ENCODE results near the gene TFB2M. TPM values are rescaled to one million over a fixed set of nuclear protein-coding genes. Genes with fewer than 3 reads are reported as not detected.

The TFB2M gene
- total RNA-seq, 1 donor from 2014 or later: 17.3 TPM

DNA sequence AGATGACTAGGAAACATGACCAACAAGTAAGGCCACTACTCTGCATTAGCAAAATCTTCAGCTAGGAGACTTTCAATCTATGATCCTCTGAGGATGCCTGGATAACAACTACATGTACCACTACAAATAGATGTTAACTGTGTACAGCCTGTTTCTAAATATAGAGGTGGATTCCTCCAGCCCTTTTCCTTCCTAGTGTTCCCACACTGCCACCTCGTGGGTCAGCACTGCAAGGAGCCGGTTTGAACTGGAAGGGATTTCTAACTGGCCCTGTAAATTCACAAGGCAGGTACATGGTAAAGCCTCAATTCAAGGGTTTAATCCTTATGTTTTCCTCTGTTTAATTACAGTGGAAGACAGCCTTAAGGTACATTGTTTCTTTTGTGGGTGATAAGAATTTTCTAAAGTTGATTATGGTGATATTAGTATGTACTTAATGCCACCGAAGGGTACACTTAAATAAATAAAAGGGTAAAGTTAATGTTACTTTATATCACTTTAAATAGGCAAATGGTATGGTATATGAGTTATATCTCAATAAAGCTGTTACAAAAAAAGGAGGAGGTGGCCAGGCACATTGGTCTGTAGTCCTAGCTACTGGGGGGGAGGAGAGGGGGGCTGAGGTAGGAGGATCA, 73.3 kb downstream of the TFB2M start:
- peaks cover 17% of the 10 kb centered on the region for H4K20me1 ChIP-seq (ENCODE audit: insufficient read depth, low read length)
- Mint-ChIP-seq H3K4me1 (ENCODE audit: low read depth, unreplicated experiment) (peaks cover 9% of the 10 kb centered on the region), H3K4me3 (ENCODE audit: unreplicated experiment) (no peak overlapping the region), H3K27ac (ENCODE audit: unreplicated experiment) (peak overlapping the region; percentile 50), H3K36me3 (ENCODE audit: low read depth, unreplicated experiment) (no peaks in the 10 kb centered on the region), H3K27me3 (ENCODE audit: low read depth, unreplicated experiment) (no peaks in the 10 kb centered on the region), H3K9me3 (ENCODE audit: unreplicated experiment) (no peaks in the 10 kb centered on the region)
- peak; percentile 50 for DNase-seq (ENCODE audit: low read depth)
- no peak overlapping the region for H3K27ac ChIP-seq (ENCODE audit: low read depth, low read length)
- TF ChIP-seq, protein P1, sequence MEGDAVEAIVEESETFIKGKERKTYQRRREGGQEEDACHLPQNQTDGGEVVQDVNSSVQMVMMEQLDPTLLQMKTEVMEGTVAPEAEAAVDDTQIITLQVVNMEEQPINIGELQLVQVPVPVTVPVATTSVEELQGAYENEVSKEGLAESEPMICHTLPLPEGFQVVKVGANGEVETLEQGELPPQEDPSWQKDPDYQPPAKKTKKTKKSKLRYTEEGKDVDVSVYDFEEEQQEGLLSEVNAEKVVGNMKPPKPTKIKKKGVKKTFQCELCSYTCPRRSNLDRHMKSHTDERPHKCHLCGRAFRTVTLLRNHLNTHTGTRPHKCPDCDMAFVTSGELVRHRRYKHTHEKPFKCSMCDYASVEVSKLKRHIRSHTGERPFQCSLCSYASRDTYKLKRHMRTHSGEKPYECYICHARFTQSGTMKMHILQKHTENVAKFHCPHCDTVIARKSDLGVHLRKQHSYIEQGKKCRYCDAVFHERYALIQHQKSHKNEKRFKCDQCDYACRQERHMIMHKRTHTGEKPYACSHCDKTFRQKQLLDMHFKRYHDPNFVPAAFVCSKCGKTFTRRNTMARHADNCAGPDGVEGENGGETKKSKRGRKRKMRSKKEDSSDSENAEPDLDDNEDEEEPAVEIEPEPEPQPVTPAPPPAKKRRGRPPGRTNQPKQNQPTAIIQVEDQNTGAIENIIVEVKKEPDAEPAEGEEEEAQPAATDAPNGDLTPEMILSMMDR (IDR thresholded peaks at IDR 0.05; ENCODE audit: insufficient read depth, low read depth, low read length): peak; percentile 97
- TF ChIP-seq EZH2 (IDR thresholded peaks at IDR 0.05; ENCODE audit: insufficient read depth, low read length): no peak
- peak overlapping the region; percentile 26 for H3K9ac ChIP-seq (ENCODE audit: low read length)
- H3K79me2 ChIP-seq (ENCODE audit: insufficient read depth, low read length): peaks cover 7% of the 10 kb centered on the region
- FAIRE-seq: no peak
- H2AFZ ChIP-seq (ENCODE audit: low read depth, low read length): no peak overlapping the region
- no peaks in the 10 kb centered on the region for H3K9me3 ChIP-seq (ENCODE audit: insufficient read depth, low read depth, low read length)
- H3K36me3 ChIP-seq (ENCODE audit: insufficient read depth, low read length): no peaks in the 10 kb centered on the region
- peaks cover 4% of the 10 kb centered on the region for H3K4me1 ChIP-seq (ENCODE audit: insufficient read depth, low read length)
- H3K4me2 ChIP-seq (ENCODE audit: low read length): no peak overlapping the region
- H3K4me3 ChIP-seq (ENCODE audit: insufficient read depth, low read depth, low read length): no peak overlapping the region
- H3K27me3 ChIP-seq (ENCODE audit: insufficient read depth, low read length): no peaks in the 10 kb centered on the region

DNA sequence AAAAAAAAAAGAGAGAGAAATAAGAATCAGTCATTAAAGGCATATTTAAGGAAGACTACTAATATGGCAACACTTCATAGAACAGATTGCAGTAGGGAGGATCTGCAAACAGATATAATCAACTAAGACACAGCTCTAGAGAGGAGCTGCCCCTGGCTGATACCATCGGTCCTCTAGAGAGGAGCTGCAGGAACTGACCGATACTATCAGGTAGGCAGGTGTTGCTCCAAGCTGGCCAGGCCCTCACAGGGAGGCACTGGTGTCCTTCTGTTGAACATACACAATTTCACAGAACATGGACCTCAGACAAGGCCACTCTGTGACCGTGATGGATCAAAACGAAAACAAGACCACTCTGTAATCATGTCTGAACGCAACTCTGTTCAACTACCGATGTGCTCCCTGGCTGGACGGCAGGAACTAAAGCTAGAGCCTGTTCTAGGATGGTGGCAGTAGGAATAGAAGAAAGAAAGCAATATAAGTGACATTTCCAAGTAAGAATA, 74.5 kb downstream of the TFB2M start:
- Mint-ChIP-seq H3K36me3 (ENCODE audit: low read depth, unreplicated experiment) (no peaks in the 10 kb centered on the region), H3K27ac (ENCODE audit: unreplicated experiment) (no peak overlapping the region), H3K4me1 (ENCODE audit: low read depth, unreplicated experiment) (peaks cover 9% of the 10 kb centered on the region), H3K4me3 (ENCODE audit: unreplicated experiment) (no peak overlapping the region), H3K9me3 (ENCODE audit: unreplicated experiment) (no peaks in the 10 kb centered on the region), H3K27me3 (ENCODE audit: low read depth, unreplicated experiment) (no peaks in the 10 kb centered on the region)
- Histone ChIP-seq H3K27ac (ENCODE audit: low read depth, low read length) (no peak overlapping the region), H3K4me2 (ENCODE audit: low read length) (no peak overlapping the region), H3K79me2 (ENCODE audit: insufficient read depth, low read length) (peaks cover 7% of the 10 kb centered on the region), H3K9me3 (ENCODE audit: insufficient read depth, low read depth, low read length) (no peaks in the 10 kb centered on the region), H3K4me1 (ENCODE audit: insufficient read depth, low read length) (peaks cover 4% of the 10 kb centered on the region), H3K9ac (ENCODE audit: low read length) (no peak overlapping the region), H2AFZ (ENCODE audit: low read depth, low read length) (no peak overlapping the region), H4K20me1 (ENCODE audit: insufficient read depth, low read length) (peaks cover 14% of the 10 kb centered on the region), H3K36me3 (ENCODE audit: insufficient read depth, low read length) (no peaks in the 10 kb centered on the region), H3K27me3 (ENCODE audit: insufficient read depth, low read length) (no peaks in the 10 kb centered on the region), H3K4me3 (ENCODE audit: insufficient read depth, low read depth, low read length) (no peak overlapping the region)
- FAIRE-seq: no peak
- DNase-seq (ENCODE audit: low read depth): no peak
- no peak for TF ChIP-seq EZH2 (IDR thresholded peaks at IDR 0.05; ENCODE audit: insufficient read depth, low read length)
- TF ChIP-seq, protein P1 (IDR thresholded peaks at IDR 0.05; ENCODE audit: insufficient read depth, low read depth, low read length): no peak

Other genes with a start within 250 kb of the TFB2M start
- 73.3 and 80.8 TPM in 2 replicates for gene SMYD3, start 59.0 kb downstream of the TFB2M start, total RNA-seq
- gene CNST, start 195 bp upstream of the TFB2M start, total RNA-seq: 14.2 and 19.8 TPM in 2 replicates
- 23.9 and 25.0 TPM in 2 replicates for gene SCCPDH, start 158.1 kb upstream of the TFB2M start, total RNA-seq